CD4-positive, alpha-beta T cell treated with Interleukin-2 at 100 ng/mL for 4 hours (primary cell): ENCODE measurements around the gene BLTP1.

ENCODE experiments used
- DNase-seq: peaks from one replicate; pipeline ENCODE4 v3.0.0-alpha.2; 2020; ENCODE audit warnings: low spot score

The BLTP1 gene

DNA sequence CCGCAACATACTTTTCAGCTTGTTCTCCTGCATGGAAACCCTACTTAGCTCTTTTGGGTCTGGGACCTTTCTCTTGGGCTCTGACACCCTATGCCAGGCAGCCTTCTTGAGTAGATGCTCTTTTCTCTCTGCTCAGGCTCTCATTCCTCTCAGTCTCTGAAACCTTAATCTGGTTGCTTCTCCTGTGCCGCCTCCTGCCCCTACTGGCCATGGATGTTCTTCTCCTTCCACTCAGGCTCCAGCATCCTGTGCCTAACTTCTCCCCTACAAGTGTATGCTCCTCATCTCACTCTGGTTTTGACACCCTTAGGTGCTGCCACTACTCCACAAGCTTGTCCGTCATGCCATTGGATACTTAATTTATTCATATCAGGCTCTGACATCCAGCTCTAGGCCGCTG is 15.2 kb downstream of the BLTP1 start:
- DNase-seq = no peak

DNA sequence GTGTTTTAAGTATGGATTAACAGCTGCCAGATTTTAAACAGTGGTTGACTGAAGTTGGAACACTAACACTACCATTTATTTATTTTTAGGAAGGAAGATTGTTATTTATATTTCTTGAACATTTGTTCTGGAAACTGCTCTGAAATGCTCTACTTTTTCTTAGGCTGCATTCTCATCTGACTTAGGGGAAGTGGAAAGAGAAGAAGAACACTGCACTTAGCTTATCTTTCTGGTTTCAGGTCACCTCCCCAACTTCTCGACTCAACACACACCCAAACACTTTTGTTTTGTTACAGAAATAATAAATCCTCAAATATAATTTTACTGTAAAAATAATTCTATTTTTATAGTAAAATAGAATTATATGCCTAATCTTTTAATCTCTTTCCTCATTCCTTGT is 18.6 kb downstream of the BLTP1 start:
- DNase-seq = no peak

DNA sequence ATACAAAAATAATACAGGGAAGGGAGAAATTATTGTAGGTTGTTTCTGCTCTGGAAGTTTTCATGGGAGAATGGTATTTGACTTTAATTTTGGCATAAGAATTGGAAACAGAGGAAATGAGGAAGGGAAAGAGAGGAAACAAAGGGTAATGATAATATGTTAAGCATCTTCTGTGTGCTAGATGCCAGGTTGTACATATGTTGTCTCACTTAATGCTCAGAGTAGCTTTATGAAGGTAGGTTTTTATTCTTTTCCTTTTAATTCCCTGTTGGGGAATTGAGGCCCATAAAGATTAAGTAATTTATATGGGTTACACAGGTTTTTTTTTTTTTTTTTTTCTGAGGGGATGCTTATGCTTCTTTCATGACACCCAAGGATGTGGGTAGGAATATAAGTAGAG is 19.2 kb downstream of the BLTP1 start:
- DNase-seq = no peak

DNA sequence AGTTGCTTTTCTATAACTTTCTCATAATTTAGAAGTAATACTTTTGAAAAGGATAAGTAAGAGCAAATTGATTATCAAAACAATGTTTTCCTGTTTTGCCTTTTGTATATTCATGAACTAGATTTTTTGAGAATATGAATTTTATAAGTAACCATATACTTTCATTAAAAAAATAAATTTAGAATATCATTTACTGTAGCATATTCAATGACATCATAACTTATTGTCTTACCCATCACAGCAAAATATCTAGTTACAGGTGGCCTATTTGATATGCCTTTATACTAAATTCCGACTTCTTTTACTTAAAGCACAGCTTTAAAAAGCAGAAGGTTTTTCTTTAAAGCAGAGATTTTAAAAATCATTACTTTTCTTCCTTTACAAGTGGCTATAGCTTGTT is 20.1 kb downstream of the BLTP1 start:
- no peak for DNase-seq

DNA sequence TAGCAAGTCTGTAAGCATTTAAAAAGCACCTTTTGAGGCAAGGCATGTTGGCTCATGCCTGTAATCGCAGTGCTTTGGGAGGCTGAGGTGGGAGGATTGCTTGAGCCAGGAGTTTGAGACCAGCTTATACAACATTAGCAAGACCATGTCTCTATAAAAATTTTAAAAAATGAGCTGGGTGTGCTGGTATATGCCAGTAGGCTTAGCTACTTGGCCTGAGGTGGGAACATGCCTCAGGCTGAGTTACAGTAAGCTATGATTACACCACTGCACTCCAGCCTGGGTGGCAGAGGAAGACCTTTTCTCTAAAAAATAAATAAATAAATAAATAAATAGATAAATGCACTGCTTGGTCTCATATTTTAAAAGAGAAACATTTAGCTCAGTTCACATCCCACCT is 26.8 kb downstream of the BLTP1 start:
- no peak for DNase-seq

DNA sequence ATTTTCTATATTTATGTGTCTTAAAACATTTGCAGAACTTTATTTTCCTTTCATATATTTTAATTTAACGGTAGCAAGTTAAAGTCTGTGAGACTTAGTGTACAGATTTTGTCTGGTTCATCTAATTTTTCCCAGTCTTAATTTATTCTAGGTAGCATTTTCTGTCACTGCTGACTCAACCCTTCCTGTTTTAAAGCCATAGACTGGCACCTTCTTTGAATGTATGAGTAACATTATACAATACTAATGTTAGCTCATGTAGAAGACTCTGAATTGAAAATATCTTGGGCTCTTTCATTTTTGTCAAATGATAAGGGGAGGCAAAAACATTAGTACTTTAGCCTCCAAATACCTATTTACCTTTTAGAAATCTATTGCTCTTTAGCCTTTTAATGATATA is 43.6 kb downstream of the BLTP1 start:
- no peak for DNase-seq
